ENCODE results near the gene SERPINE1. TPM values are rescaled to one million over a fixed set of nuclear protein-coding genes. Genes with fewer than 3 reads are reported as not detected.
A peak's percentile ranks its signal among the peaks of the same experiment; 100 is the strongest.
"Not testable (repeated sequence)": the region's sequence is repeated elsewhere in the genome, so short reads cannot be mapped to it uniquely, and the experiment has no call there.

Gene SERPINE1
- polyA plus RNA-seq, 1 experiment = 356 TPM

DNA sequence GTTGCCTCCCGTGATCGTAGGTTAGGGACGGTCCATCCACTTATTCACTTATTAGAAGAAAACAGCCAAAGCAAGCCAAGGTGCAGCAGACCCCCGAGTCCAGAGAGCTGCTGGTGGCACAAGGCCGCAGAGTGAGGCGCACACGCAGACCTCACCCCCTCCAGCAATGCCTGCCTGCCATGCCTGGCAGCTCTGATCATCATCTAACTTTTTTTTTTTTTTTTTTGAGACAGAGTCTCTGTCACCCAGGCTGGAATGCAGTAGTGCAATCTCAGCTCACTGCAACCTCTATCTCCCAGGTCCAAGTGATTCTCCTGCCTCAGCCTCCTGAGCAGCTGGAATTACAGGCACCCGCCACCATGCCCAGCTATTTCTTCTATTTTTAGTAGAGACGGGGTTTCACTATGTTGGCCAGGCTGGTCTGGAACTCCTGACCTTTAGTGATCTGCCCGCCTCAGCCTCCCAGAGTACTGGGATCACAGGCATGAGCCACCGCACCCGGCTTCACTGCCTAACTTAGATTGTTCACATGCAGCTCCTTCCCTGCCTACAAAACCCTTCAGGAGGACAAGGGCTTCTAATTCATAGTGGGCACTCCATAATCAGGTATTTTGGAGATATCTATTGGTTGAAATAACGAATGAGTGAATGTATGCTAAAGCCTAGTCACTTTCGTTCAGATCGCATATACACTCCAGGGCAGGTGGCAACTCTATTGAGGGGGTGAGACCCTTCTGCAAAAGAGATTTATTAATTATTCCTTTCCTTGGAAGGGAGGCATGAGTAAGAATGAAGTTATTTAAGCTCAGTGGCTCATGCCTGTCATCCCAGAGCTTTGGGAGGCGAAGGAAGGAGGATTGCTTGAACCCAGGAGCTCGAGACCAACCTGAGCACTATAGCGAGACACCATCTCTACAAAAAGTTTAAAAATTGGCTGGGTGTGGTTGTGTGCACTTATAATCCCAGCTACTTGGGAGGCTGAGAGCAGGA, 25.8 kb upstream of the SERPINE1 start:
- DNase-seq (ENCODE audit: low read depth, low spot score) = no peak
- TF ChIP-seq CTCF (IDR thresholded peaks at IDR 0.05; ENCODE audit: low read depth, low read length) = no peak
- peak overlapping the region; percentile 99 for H3K27ac ChIP-seq (ENCODE audit: low read depth, low read length)
- H3K9me3 ChIP-seq (ENCODE audit: control insufficient read depth, insufficient read depth, low read length) = no peaks in the 10 kb centered on the region
- no peaks in the 10 kb centered on the region for H3K27me3 ChIP-seq (ENCODE audit: control insufficient read depth, insufficient read depth, low read length)
- H3K4me3 ChIP-seq (ENCODE audit: low read depth, low read length) = no peak overlapping the region
- POLR2A ChIA-PET = interaction anchor here (0.6 to 3.1 kb wide), 6 partner anchors 16 to 117 kb away, joined by 3 to 24 read pairs (median 8); partner anchors contain the start of genes PLOD3, SERPINE1, VGF and ZNHIT1
- CTCF ChIA-PET = interaction anchor here (0.6 to 1.7 kb wide), 6 partner anchors 18 to 439 kb away, joined by 3 to 10 read pairs (median 4); partner anchors contain the start of gene SERPINE1

DNA sequence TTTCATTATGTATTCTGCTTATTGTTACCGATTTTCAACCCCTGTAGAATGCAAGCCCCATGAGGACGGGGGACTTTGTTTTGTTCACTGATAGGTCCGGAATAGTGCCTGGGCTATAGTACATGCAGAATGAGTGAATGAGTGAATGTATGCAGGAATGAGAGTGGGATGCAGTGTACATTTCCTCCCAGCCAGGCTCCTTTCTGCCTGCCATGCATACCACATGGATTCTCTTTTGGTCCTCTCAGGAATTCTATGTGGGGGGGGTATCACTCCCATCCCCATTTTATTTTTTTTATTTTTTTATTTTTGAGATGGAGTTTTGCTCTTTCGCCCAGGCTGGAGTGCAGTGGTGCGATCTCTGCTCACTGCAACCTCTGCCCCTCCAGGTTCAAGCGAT, 24.9 kb upstream of the SERPINE1 start:
- no peak for TF ChIP-seq CTCF (IDR thresholded peaks at IDR 0.05; ENCODE audit: low read depth, low read length)
- no peak overlapping the region for H3K4me3 ChIP-seq (ENCODE audit: low read depth, low read length)
- DNase-seq (ENCODE audit: low read depth, low spot score) = no peak
- CTCF ChIA-PET = interaction anchor here (1.2 kb wide), 1 partner anchor 42 kb away, joined by 3 read pairs; no protein-coding TSS in a partner anchor
- no peaks in the 10 kb centered on the region for H3K9me3 ChIP-seq (ENCODE audit: control insufficient read depth, insufficient read depth, low read length)
- H3K27me3 ChIP-seq (ENCODE audit: control insufficient read depth, insufficient read depth, low read length) = no peaks in the 10 kb centered on the region
- POLR2A ChIA-PET = interaction anchor here (0.6 kb wide), 1 partner anchor 25 kb away, joined by 4 read pairs; the partner anchor contains the start of gene SERPINE1
- peak overlapping the region; percentile 21 for H3K27ac ChIP-seq (ENCODE audit: low read depth, low read length)

DNA sequence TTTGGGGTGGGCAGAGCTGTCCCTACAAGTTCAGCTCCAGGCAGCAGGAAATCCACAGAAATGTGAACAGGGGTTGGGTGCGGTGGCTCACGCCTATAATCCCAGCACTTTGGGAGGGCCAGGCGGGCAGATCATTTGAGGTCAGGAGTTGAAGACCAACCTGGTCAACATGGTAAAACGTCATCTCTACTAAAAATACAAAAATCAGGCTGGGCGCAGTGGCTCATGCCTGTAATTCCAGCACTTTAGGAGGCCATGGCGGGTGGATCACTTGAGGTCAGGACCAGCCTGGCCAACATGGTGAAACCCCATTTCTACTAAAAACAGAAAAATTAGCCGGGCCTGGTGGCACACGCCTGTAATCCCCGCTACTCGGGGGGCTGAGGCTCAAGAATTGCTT, 23.2 kb upstream of the SERPINE1 start:
- POLR2A ChIA-PET = interaction anchor here (1.2 kb wide), 1 partner anchor 30 kb away, joined by 3 read pairs; no protein-coding TSS in a partner anchor
- not testable (repeated sequence) for H3K27ac ChIP-seq (ENCODE audit: low read depth, low read length)

DNA sequence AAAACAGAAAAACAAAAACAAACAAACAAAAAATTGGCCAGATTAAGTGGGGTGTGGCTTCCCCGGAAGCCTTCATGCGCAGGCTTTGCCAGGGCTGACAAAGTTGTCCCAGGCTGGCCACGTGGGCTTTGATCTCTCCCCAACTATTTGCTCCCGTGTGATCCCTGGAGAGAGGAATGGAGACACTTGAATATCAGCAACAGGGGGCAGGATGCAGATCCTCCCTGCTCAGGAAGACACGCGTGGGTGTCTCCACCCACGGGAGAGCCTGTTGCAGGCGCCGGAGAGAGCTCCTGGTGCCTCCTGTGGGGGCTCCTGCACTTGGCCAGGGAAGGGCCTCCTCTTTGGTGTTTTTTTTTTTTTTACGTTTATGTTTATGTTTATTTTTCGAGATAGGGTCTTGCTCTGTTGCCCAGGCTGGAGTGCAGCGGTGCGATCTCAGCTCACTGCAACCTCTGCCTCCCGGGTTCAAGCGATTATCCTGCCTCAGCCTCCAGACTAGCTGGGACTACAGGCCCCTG, 22.7 kb upstream of the SERPINE1 start:
- H3K27ac ChIP-seq (ENCODE audit: low read depth, low read length) = no peak overlapping the region
- DNase-seq (ENCODE audit: low read depth, low spot score) = no peak
- POLR2A ChIA-PET = interaction anchor here (1.0 to 1.2 kb wide), 2 partner anchors 23 to 30 kb away, joined by 3 read pairs; partner anchors contain the start of gene SERPINE1
- H3K4me3 ChIP-seq (ENCODE audit: low read depth, low read length) = no peak overlapping the region
- no peaks in the 10 kb centered on the region; the same call in 1 of the 2 replicates for H3K9me3 ChIP-seq (ENCODE audit: control insufficient read depth, insufficient read depth, low read length)
- no peaks in the 10 kb centered on the region for H3K27me3 ChIP-seq (ENCODE audit: control insufficient read depth, insufficient read depth, low read length)
- CTCF ChIA-PET = interaction anchor here (0.6 kb wide), 1 partner anchor 26 kb away, joined by 4 read pairs; no protein-coding TSS in a partner anchor
- TF ChIP-seq CTCF (IDR thresholded peaks at IDR 0.05; ENCODE audit: low read depth, low read length) = no peak

More for the DNA sequence above, 23.2 kb upstream of the SERPINE1 start:
- H3K4me3 ChIP-seq (ENCODE audit: low read depth, low read length); CTCF ChIA-PET; H3K27me3 ChIP-seq (ENCODE audit: control insufficient read depth, insufficient read depth, low read length); H3K9me3 ChIP-seq (ENCODE audit: control insufficient read depth, insufficient read depth, low read length); DNase-seq (ENCODE audit: low read depth, low spot score): not testable (repeated sequence)

DNA sequence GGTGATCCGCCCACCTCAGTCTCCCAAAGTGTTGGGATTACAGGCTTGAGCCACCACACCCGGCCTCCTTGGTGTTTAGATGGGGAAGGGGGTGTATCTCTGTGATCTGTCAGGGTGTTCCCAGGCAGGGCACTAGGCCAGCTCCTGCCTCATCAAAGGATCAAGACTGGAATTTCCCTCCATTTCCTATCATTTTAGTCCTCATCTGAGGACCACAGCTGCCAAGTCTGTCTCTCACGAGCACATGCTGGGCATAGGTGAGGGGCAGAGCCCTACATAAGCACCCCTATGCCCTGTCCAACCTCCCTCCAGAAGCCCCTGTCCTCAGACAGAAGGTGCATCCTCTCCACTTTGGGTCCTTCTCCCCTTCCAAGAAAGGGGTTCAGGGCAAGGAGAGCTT, 22.1 kb upstream of the SERPINE1 start:
- POLR2A ChIA-PET = interaction anchor here (1.0 to 1.2 kb wide), 2 partner anchors 22 to 29 kb away, joined by 3 read pairs; partner anchors contain the start of gene SERPINE1
- DNase-seq (ENCODE audit: low read depth, low spot score) = no peak

GRCh38 chr7:101105248-101105647, 21.7 kb upstream of the SERPINE1 start:
- POLR2A ChIA-PET = interaction anchor here (1.0 kb wide), 1 partner anchor 22 kb away, joined by 3 read pairs; the partner anchor contains the start of gene SERPINE1
- H3K27ac ChIP-seq (ENCODE audit: low read depth, low read length); H3K4me3 ChIP-seq (ENCODE audit: low read depth, low read length); H3K9me3 ChIP-seq (ENCODE audit: control insufficient read depth, insufficient read depth, low read length); H3K27me3 ChIP-seq (ENCODE audit: control insufficient read depth, insufficient read depth, low read length); DNase-seq (ENCODE audit: low read depth, low spot score); CTCF ChIA-PET: not testable (repeated sequence)

More for the DNA sequence above, 22.1 kb upstream of the SERPINE1 start:
- CTCF ChIA-PET = interaction anchor here (0.6 kb wide), 1 partner anchor 27 kb away, joined by 4 read pairs; no protein-coding TSS in a partner anchor
- no peaks in the 10 kb centered on the region for H3K27me3 ChIP-seq (ENCODE audit: control insufficient read depth, insufficient read depth, low read length)
- no peak for TF ChIP-seq CTCF (IDR thresholded peaks at IDR 0.05; ENCODE audit: low read depth, low read length)
- no peak overlapping the region for H3K4me3 ChIP-seq (ENCODE audit: low read depth, low read length)
- no peaks in the 10 kb centered on the region; the same call in 1 of the 2 replicates for H3K9me3 ChIP-seq (ENCODE audit: control insufficient read depth, insufficient read depth, low read length)
- H3K27ac ChIP-seq (ENCODE audit: low read depth, low read length) = no peak overlapping the region

Data from AG04450 (cell line).